GM12892 (cell line): Measurements from ENCODE around the gene MTG2.

ENCODE experiments used
- DNase-seq: peaks from one replicate; pipeline ENCODE4 v3.0.0; 2011; ENCODE audit not compliant: insufficient read length
- FAIRE-seq: peaks from 2 replicates; lab custom pipeline; 2011; peaks lifted over from hg19 to GRCh38; lab: Jason Lieb, UNC
- POLR2A ChIP-seq: IDR thresholded peaks from 2 replicates; pipeline ENCODE4 v1.6.1; 2011; ENCODE audit warnings: low read depth, low read length, control low read depth
- POLR2AphosphoS5 ChIP-seq: IDR thresholded peaks from 2 replicates; pipeline ENCODE4 v1.6.1; 2011; ENCODE audit warnings: low read depth, low read length, control low read depth
- TAF1 ChIP-seq: IDR thresholded peaks from 2 replicates; pipeline ENCODE4 v1.6.1; 2011; ENCODE audit warnings: low read depth, mild to moderate bottlenecking, control low read depth, low read length, borderline replicate concordance

The MTG2 gene

GRCh38 chr20:62195075-62195405 is 12.2 kb downstream of the MTG2 start:
- TF ChIP-seq TAF1 (no peak), POLR2AphosphoS5 (no peak), POLR2A (no peak)
- DNase-seq (no peak), FAIRE-seq (no peak)

- DNase-seq, result no peak
- FAIRE-seq, result no peak
- no peak for TF ChIP-seq POLR2AphosphoS5
- TF ChIP-seq TAF1, result no peak
- no peak for TF ChIP-seq POLR2A
Measured at GRCh38 chr20:62195736-62196135, 12.9 kb downstream of the MTG2 start.

GRCh38 chr20:62196286-62196685 is 13.5 kb downstream of the MTG2 start:
- DNase-seq (no peak), FAIRE-seq (no peak)
- no peak for TF ChIP-seq TAF1
- TF ChIP-seq POLR2A, result no peak
- TF ChIP-seq POLR2AphosphoS5, result no peak

- no peak for FAIRE-seq
- no peak for DNase-seq
- TF ChIP-seq POLR2A (no peak), TAF1 (no peak), POLR2AphosphoS5 (no peak)
Measured at GRCh38 chr20:62197311-62197710, 14.5 kb downstream of the MTG2 start.

- DNase-seq (no peak), FAIRE-seq (no peak)
- TF ChIP-seq POLR2AphosphoS5, result no peak
- no peak for TF ChIP-seq TAF1
- no peak for TF ChIP-seq POLR2A
Measured at GRCh38 chr20:62197801-62198200, 15.0 kb downstream of the MTG2 start.

- no peak for TF ChIP-seq POLR2A
- TF ChIP-seq TAF1, result no peak
- no peak for TF ChIP-seq POLR2AphosphoS5
Measured at GRCh38 chr20:62198496-62198895, 15.7 kb downstream of the MTG2 start.

GRCh38 chr20:62198931-62199330 is 16.1 kb downstream of the MTG2 start:
- FAIRE-seq (no peak), DNase-seq (no peak)
- TF ChIP-seq POLR2A, result no peak
- TF ChIP-seq POLR2AphosphoS5, result no peak
- TF ChIP-seq TAF1, result no peak

More at GRCh38 chr20:62198496-62198895, 15.7 kb downstream of the MTG2 start:
- DNase-seq, result no peak
- FAIRE-seq, result no peak

- DNase-seq, result no peak
- no peak for TF ChIP-seq POLR2AphosphoS5
- no peak for FAIRE-seq
Measured at GRCh38 chr20:62200491-62201172, 17.8 kb downstream of the MTG2 start.

- peak; percentile 70 for DNase-seq
- FAIRE-seq, result peak; percentile 56
- TF ChIP-seq POLR2AphosphoS5 (no peak), POLR2A (no peak), TAF1 (no peak)
Measured at GRCh38 chr20:62201173-62202082, 18.6 kb downstream of the MTG2 start.

- FAIRE-seq (no peak), DNase-seq (no peak)
- TF ChIP-seq POLR2AphosphoS5, result no peak
- no peak for TF ChIP-seq POLR2A
- no peak for TF ChIP-seq TAF1
Measured at GRCh38 chr20:62202083-62202395, 19.2 kb downstream of the MTG2 start.

- DNase-seq, result no peak
- TF ChIP-seq POLR2A (no peak), POLR2AphosphoS5 (no peak), TAF1 (no peak)
- no peak for FAIRE-seq
Measured at GRCh38 chr20:62202676-62203377, 20.0 kb downstream of the MTG2 start.
